ENCODE data around the gene EMC6. TPM values are rescaled to one million over a fixed set of nuclear protein-coding genes. Genes with fewer than 3 reads are reported as not detected.

The EMC6 gene
- total RNA-seq, 1 experiment from 2014 or later, result 72.2 TPM

- WGBS (ENCODE audit: extremely low coverage, insufficient read length, low lambda C conversion rate), result no CpG with 5 or more reads among the region's 14 CpGs
- Histone ChIP-seq H3K23me2 (ENCODE audit: insufficient read length, low read depth, low read length, poor library complexity, severe bottlenecking) (no peaks in the 10 kb centered on the region), H3K14ac (ENCODE audit: insufficient read depth, low read length) (no peak overlapping the region), H3K27ac (ENCODE audit: insufficient read length, low read depth, low read length) (no peak overlapping the region), H3T11ph (ENCODE audit: low read length) (no peak overlapping the region), H2BK12ac (ENCODE audit: insufficient read length, low read depth, low read length) (no peak overlapping the region), H3K4ac (ENCODE audit: low read depth, low read length) (no peak overlapping the region), H3K4me2 (ENCODE audit: insufficient read depth, insufficient read length, low read length) (no peak overlapping the region), H2AK5ac (ENCODE audit: insufficient read length, low read length) (no peak overlapping the region), H4K20me1 (ENCODE audit: control insufficient read depth, insufficient read depth, insufficient read length) (peaks cover 3% of the 10 kb centered on the region), H3K79me2 (ENCODE audit: insufficient read depth, low read length) (no peaks in the 10 kb centered on the region), H3K4me1 (ENCODE audit: insufficient read depth, low read length) (no peaks in the 10 kb centered on the region), H2AFZ (ENCODE audit: low read length) (no peak overlapping the region), H4K91ac (ENCODE audit: insufficient read length, low read depth, low read length) (no peak overlapping the region), H3K9ac (ENCODE audit: extremely low read depth, insufficient read length, low read length) (no peak overlapping the region), H4K5ac (ENCODE audit: insufficient read length, low read depth, low read length) (no peak overlapping the region), H3K18ac (ENCODE audit: insufficient read length, low read depth, low read length) (no peak overlapping the region), H3K56ac (ENCODE audit: insufficient read length, low read depth, low read length) (no peak overlapping the region), H2BK15ac (ENCODE audit: low read depth, low read length) (no peak overlapping the region), H2BK120ac (ENCODE audit: low read depth, low read length, poor library complexity, severe bottlenecking) (no peak overlapping the region), H3K9me3 (ENCODE audit: control insufficient read depth, low read depth, low read length) (no peaks in the 10 kb centered on the region), H3K23ac (ENCODE audit: insufficient read length, low read depth, low read length) (no peak overlapping the region), H4K8ac (replicated peaks; ENCODE audit: insufficient read length, low read depth, low read length) (no peak overlapping the region), H2BK5ac (ENCODE audit: insufficient read length, low read length) (no peak overlapping the region), H2BK20ac (ENCODE audit: low read depth, low read length, poor library complexity, severe bottlenecking) (no peak overlapping the region), H3K27me3 (ENCODE audit: insufficient read depth, low read length) (no peaks in the 10 kb centered on the region), H3K79me1 (ENCODE audit: insufficient read depth, low read depth, low read length, poor library complexity, severe bottlenecking) (no peaks in the 10 kb centered on the region)
- Mint-ChIP-seq H3K9me3 (no peaks in the 10 kb centered on the region; a peak in 2 of 5 replicates), H3K4me1 (peaks cover 0 to 17% of the 10 kb centered on the region in 2 experiments; a peak in 3 of 4 replicates), H3K27ac (no peak overlapping the region), H3K36me3 (ENCODE audit: insufficient read depth in 1 of 3, low read depth in 3 of 3) (peaks cover 0 to 4% (median 0%) of the 10 kb centered on the region in 3 experiments; a peak in 1 of 7 replicates), H3K27me3 (ENCODE audit: low read depth) (peaks cover under 1% of the 10 kb centered on the region; the same call in 1 of the 2 replicates), H3K4me3 (no peak overlapping the region)
- no peak for DNase-seq
- no peak for TF ChIP-seq CTCF (conservative IDR thresholded peaks at IDR 0.05)
Observed at GRCh38 chr17:3688852-3689261, 20.2 kb downstream of the EMC6 start.
